ENCODE results near the gene ATAD3A.
"Not testable (repeated sequence)": the region's sequence is repeated elsewhere in the genome, so short reads cannot be mapped to it uniquely, and the experiment has no call there.

ATAD3A gene

GRCh38 chr1:1540818-1541628, 29.1 kb downstream of the ATAD3A start:
- no peak for DNase-seq

- no peak for DNase-seq
Measured at GRCh38 chr1:1541956-1542765, 30.2 kb downstream of the ATAD3A start.

- no peak for DNase-seq
Measured at GRCh38 chr1:1542766-1543705, 31.1 kb downstream of the ATAD3A start.

- no peak for DNase-seq
Measured at GRCh38 chr1:1543706-1544099, 31.7 kb downstream of the ATAD3A start.

GRCh38 chr1:1544544-1544943, 32.6 kb downstream of the ATAD3A start:
- no peak for DNase-seq

DNA sequence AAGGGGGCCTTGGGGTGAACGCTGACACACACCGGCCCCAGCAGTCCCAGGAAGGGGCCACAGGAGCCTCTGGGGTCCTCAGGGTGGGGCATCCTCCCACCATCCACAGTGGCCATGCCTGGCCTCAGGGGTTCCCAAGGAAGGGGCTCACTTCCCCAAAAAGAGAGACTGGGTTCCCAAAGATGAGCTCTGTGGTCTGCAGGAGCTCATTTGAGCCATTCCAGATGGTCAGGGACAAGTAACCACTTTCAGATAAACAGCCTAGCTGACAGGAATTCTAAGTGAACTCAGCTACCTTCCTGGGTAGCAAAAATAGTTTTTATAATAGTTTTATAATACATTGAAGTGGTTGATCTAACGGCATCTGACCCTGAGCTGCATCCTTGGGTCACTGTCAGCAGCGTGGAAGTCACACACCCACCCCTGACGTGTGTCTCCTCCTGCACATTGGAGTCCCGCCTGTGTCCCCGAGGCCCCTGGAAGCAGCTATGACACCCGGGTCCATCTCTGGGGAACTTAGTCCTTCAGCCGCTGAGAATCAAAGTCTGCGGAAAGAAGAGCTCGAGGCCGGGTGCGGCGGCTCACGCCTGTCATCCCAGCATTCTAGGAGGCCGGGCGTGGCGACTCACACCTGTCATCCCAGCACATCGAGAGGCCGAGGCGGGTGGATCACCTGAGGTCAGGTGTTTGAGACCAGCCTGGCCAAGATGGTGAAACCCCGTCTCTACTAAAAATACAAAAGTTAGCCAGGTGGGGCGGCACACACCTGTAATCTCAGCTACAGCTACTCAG, 34.2 kb downstream of the ATAD3A start:
- no peak for DNase-seq

GRCh38 chr1:1547011-1547410, 35.0 kb downstream of the ATAD3A start:
- no peak for DNase-seq

- no peak for DNase-seq
Measured at GRCh38 chr1:1547476-1547875, 35.5 kb downstream of the ATAD3A start.

DNA sequence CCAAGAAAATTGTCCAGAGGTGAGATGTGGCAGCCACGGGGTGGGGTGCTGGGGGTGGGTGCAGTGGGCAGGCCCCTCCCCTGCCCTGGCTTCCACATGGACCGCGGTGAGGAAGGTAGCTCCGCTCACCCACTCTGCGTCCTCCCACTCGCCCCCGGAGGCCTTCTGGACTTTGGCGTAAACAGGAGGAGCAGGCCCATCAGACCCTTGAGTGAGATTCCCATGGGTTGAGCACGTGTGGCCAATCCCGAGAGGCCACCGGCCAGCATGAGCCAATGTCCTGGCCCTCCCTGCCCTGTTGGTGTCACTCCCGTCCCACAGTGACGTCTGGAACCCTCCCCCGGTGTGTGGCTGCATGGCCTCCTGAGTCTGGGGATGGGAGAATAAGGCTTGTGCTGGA, 36.6 kb downstream of the ATAD3A start:
- DNase-seq, result no peak

- DNase-seq, result no peak
Measured at GRCh38 chr1:1550087-1550486, 38.1 kb downstream of the ATAD3A start.

- DNase-seq, result no peak
Measured at GRCh38 chr1:1550591-1551432, 38.9 kb downstream of the ATAD3A start.

- no peak for DNase-seq
Measured at GRCh38 chr1:1551524-1552262, 39.7 kb downstream of the ATAD3A start.

DNA sequence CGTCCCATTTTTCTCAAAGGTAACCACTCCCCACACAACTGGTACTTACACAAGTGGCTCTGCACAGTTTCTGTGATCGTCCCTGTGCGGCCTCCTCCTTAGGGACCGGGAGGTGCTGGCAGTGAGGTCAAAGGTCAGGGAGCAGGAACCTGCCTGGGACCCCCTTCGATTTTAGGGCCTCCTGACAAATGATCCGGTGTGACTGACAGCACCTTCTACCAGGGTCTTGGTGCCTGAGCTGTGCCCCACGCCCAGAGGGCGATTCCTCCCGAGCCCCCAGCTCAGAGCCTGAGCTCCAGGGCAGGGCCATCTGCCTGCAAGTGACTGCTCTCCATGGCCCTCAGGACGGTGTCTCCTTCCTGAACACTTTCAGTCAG, 40.3 kb downstream of the ATAD3A start:
- no peak for DNase-seq

GRCh38 chr1:1553821-1554494, 42.0 kb downstream of the ATAD3A start:
- DNase-seq, result no peak

GRCh38 chr1:1554550-1554925, 42.6 kb downstream of the ATAD3A start:
- DNase-seq, result no peak

DNA sequence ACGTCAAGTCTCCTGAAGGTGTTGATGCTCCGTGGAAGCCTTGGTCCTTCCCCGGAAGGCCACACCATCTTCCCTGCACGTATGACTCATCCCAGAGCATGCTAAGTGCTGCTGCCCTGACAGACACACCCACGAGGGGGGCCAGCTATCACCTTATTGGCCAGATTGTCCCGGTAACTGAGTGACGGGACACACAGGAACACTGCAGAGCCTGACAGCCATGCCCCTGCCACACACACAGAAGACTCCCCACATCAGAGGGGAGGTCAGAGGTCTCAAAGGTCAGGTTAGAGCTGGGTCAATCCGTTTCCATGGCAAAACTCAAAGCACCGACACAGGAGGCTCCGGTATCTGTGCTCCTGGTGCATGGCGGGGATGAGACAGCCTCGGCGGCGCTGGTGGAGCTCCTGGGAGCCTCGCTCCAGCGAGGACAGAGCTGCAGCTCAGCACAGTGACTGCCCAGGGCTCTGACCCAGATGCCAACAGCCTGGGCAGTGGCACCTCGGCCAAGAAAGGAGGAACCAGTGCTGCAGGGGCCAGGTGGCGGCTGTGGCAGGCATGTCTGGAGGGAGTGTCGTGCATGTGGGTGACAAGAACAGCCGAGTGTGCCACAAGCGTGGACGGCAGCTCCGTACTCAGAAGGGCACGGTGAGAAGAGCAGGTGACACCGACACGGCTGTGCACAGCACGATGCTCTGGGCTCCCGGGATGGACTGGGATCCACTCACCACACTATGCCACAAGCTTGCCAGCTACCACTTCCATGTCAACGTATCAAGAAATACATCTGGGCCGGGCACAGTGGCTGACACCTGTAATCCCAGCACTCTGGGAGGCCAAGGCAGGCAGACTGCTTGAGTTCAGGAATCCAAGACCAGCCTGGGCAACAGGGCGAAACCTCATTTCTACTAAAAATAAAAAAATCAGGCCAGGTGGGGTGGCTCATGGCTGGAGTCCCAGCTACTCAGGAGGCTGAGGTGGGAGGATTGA, 43.3 kb downstream of the ATAD3A start:
- DNase-seq, result no peak

DNA sequence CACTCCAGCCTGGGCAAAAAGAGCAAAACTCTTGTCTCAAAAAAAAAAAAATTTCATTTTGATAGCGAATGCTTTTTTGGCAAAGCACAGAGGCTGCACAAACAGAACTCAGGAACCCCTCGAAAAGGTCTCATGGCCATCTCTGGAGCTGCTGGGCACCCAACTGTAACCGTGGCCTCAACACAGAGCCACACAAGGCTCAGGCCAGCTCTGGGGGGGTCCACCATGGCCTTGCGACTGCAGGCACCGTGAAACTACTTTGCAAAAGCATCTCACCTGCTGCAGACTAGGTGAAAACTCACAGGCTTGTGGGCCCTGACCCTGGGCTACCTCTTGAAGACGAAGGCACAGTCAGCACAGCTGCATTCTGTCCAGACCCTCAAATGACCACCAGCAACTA, 44.5 kb downstream of the ATAD3A start:
- no peak for DNase-seq

- DNase-seq, result not testable (repeated sequence)
Measured at GRCh38 chr1:1556961-1557360, 45.0 kb downstream of the ATAD3A start.

DNA sequence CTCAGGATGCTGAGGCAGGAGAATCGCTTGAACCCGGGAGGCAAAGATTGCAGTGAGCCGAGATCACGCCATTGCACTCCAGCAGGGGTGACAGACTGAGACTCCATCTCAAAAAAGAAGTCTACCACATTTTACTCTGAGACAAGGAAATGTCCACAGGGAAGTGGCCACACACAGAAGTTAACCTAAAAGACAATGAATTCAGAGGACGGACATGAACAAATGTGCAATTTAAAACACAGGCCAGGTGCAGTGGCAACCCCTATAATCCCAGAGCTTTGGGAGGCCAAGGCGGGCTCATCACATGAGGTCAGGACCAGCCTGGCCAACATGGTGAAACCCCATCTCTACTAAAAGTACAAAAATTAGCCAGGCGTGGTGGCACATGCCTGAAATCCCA, 45.7 kb downstream of the ATAD3A start:
- not testable (repeated sequence) for DNase-seq
